AML-193 (cell line): Measurements from ENCODE around the gene SUPV3L1.

Source experiments
- DNase-seq, 2 experiments: peaks; one replicate each; lab custom pipeline; 2025; lab: John Stamatoyannopoulos, UW

Gene SUPV3L1

GRCh38 chr10:69202332-69202731 is 22.3 kb downstream of the SUPV3L1 start:
- no peak for DNase-seq

GRCh38 chr10:69208761-69209160 is 28.7 kb downstream of the SUPV3L1 start:
- no peak for DNase-seq

- no peak for DNase-seq
Observed at GRCh38 chr10:69209787-69210484, 29.9 kb downstream of the SUPV3L1 start.

GRCh38 chr10:69211104-69211503 is 31.1 kb downstream of the SUPV3L1 start:
- no peak for DNase-seq

- DNase-seq = no peak
Observed at GRCh38 chr10:69211524-69211923, 31.5 kb downstream of the SUPV3L1 start.

GRCh38 chr10:69213591-69214311 is 33.7 kb downstream of the SUPV3L1 start:
- DNase-seq = no peak

- DNase-seq = peak; percentile 14 to 51
Observed at GRCh38 chr10:69214666-69215131, 34.7 kb downstream of the SUPV3L1 start.

- DNase-seq = peak; percentile 7 to 11
Observed at GRCh38 chr10:69215405-69216171, 35.6 kb downstream of the SUPV3L1 start.

- no peak for DNase-seq
Observed at GRCh38 chr10:69216577-69217118, 36.6 kb downstream of the SUPV3L1 start.

- DNase-seq = no peak
Observed at GRCh38 chr10:69217119-69217754, 37.2 kb downstream of the SUPV3L1 start.

- DNase-seq = no peak
Observed at GRCh38 chr10:69218831-69219230, 38.8 kb downstream of the SUPV3L1 start.

- no peak for DNase-seq
Observed at GRCh38 chr10:69220041-69220451, 40.0 kb downstream of the SUPV3L1 start, which contains the start of gene HKDC1. HKDC1 (plus strand) TSS chr10:69220332; CDS start chr10:69220436, 104 bp downstream.

GRCh38 chr10:69220507-69220906 is 40.5 kb downstream of the SUPV3L1 start:
- no peak for DNase-seq

GRCh38 chr10:69222157-69223027 is 42.4 kb downstream of the SUPV3L1 start:
- peak; percentile 76 to 78 for DNase-seq

GRCh38 chr10:69223028-69223342 is 43.0 kb downstream of the SUPV3L1 start:
- no peak for DNase-seq

GRCh38 chr10:69224862-69225657 is 45.0 kb downstream of the SUPV3L1 start:
- peak in 1 of 2 experiments; percentile 16 for DNase-seq

GRCh38 chr10:69225681-69226080 is 45.6 kb downstream of the SUPV3L1 start:
- DNase-seq = no peak

GRCh38 chr10:69226919-69227450 is 47.0 kb downstream of the SUPV3L1 start:
- no peak for DNase-seq

- DNase-seq = no peak
Observed at GRCh38 chr10:69228151-69228550, 48.1 kb downstream of the SUPV3L1 start.

GRCh38 chr10:69229616-69229916 is 49.5 kb downstream of the SUPV3L1 start:
- DNase-seq = no peak
